Progenitor cell of endocrine pancreas (in vitro differentiated cells): Measurements from ENCODE around the gene ARSB. TPM values are rescaled to one million over a fixed set of nuclear protein-coding genes. Genes with fewer than 3 reads are reported as not detected.
"Not testable (repeated sequence)": the region's sequence is repeated elsewhere in the genome, so short reads cannot be mapped to it uniquely, and the experiment has no call there.

Source experiments
- DNase-seq: peaks from one replicate; pipeline ENCODE4 v3.0.0; 2021; ENCODE audit warnings: low spot score; ENCODE audit not compliant: unreplicated experiment
- H3K27ac Mint-ChIP-seq: 2 replicates; pipeline ENCODE4 v1.8.0; 2021; ENCODE audit warnings: mild to moderate bottlenecking, moderate library complexity, mixed read lengths
- H3K27me3 Mint-ChIP-seq: 2 replicates; pipeline ENCODE4 v1.8.0; 2021; ENCODE audit warnings: mixed read lengths
- H3K36me3 Mint-ChIP-seq: 2 replicates; pipeline ENCODE4 v1.8.0; 2022; ENCODE audit warnings: mixed read lengths; ENCODE audit not compliant: insufficient read depth
- H3K4me1 Mint-ChIP-seq: 2 replicates; pipeline ENCODE4 v1.8.0; 2021; ENCODE audit warnings: low read depth, mixed read lengths
- H3K4me3 Mint-ChIP-seq: 2 replicates; pipeline ENCODE4 v1.8.0; 2021; ENCODE audit warnings: low read depth, mild to moderate bottlenecking, moderate library complexity, mixed read lengths
- H3K9me3 Mint-ChIP-seq: 2 replicates; pipeline ENCODE4 v1.8.0; 2021; ENCODE audit warnings: low read depth, mixed read lengths
- total RNA-seq: library from RNA; stranded (reverse); gene quantifications from 2 replicates; pipeline ENCODE4 v1.2.1, GENCODE V29; 2021
- TF ChIP-seq, protein P1 (sequence below): fragments of 200-600 bp; sonication (generic); IDR thresholded peaks from one replicate; pipeline ENCODE4 v1.5.0; 2021; ENCODE audit warnings: antibody characterized with exemption, mild to moderate bottlenecking; ENCODE audit not compliant: unreplicated experiment

The ARSB gene
- total RNA-seq, 1 donor from 2014 or later, result 17.7 TPM

DNA sequence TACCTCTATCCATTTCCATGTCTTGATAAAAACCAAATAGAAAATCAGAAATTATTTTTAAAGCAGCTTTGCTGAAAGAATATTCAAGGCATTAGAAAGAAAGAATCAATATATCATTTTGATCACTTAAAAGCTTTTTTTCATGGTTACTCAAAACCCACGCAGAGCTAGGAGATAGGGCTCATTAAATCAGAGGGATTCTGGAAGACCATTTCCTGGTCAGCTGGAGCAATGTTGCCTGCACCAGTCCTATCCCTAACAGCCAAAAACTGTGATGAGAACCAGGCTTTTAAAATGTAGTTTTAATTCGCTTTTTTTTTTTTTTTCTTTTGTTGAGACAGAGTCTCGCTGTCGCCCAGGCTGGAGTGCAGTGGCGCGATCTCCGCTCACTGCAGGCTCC, 72.3 kb downstream of the ARSB start:
- Mint-ChIP-seq H3K4me3 (no peak overlapping the region), H3K27me3 (no peaks in the 10 kb centered on the region), H3K36me3 (no peaks in the 10 kb centered on the region), H3K27ac (no peak overlapping the region), H3K9me3 (no peaks in the 10 kb centered on the region), H3K4me1 (peaks cover 57% of the 10 kb centered on the region)
- DNase-seq, result no peak
- TF ChIP-seq, protein P1, sequence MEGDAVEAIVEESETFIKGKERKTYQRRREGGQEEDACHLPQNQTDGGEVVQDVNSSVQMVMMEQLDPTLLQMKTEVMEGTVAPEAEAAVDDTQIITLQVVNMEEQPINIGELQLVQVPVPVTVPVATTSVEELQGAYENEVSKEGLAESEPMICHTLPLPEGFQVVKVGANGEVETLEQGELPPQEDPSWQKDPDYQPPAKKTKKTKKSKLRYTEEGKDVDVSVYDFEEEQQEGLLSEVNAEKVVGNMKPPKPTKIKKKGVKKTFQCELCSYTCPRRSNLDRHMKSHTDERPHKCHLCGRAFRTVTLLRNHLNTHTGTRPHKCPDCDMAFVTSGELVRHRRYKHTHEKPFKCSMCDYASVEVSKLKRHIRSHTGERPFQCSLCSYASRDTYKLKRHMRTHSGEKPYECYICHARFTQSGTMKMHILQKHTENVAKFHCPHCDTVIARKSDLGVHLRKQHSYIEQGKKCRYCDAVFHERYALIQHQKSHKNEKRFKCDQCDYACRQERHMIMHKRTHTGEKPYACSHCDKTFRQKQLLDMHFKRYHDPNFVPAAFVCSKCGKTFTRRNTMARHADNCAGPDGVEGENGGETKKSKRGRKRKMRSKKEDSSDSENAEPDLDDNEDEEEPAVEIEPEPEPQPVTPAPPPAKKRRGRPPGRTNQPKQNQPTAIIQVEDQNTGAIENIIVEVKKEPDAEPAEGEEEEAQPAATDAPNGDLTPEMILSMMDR, result no peak

DNA sequence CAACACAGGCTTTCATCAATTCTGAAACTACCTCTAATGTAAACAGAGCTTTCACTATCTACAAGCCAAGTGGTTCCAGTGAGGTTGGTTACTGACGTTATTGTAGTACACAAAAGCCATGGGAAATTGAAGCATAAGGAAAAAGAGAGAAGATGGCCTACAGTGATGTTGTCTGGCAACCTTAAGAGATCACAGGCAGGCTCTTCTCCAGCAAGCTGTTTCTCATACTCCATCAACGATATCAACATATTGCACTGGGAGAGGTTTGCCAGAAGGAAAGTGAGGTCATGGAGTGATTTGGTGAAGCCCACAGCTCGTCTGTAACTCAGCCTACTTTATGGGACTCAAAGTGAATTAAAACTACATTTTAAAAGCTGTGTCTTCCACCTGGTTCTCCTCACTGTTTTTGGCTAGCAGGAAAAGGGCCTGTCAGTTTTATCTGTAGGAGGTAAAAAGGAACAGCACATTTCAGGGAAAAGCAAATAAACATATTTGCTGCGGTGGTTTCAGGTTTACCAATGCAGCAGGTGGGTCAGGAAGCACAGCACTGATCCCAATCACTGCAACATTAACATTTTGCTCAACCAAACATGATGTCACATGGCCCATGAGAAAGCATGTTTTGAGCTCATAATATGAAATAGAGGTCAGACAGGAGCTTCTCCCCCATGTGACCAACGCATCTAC, 72.9 kb downstream of the ARSB start:
- no peaks in the 10 kb centered on the region for H3K9me3 Mint-ChIP-seq
- no peaks in the 10 kb centered on the region for H3K36me3 Mint-ChIP-seq
- no peak for DNase-seq
- peaks cover 63% of the 10 kb centered on the region for H3K4me1 Mint-ChIP-seq
- TF ChIP-seq, protein P1, result no peak
- H3K4me3 Mint-ChIP-seq, result no peak overlapping the region
- peak overlapping the region; percentile 17 for H3K27ac Mint-ChIP-seq
- no peaks in the 10 kb centered on the region for H3K27me3 Mint-ChIP-seq

DNA sequence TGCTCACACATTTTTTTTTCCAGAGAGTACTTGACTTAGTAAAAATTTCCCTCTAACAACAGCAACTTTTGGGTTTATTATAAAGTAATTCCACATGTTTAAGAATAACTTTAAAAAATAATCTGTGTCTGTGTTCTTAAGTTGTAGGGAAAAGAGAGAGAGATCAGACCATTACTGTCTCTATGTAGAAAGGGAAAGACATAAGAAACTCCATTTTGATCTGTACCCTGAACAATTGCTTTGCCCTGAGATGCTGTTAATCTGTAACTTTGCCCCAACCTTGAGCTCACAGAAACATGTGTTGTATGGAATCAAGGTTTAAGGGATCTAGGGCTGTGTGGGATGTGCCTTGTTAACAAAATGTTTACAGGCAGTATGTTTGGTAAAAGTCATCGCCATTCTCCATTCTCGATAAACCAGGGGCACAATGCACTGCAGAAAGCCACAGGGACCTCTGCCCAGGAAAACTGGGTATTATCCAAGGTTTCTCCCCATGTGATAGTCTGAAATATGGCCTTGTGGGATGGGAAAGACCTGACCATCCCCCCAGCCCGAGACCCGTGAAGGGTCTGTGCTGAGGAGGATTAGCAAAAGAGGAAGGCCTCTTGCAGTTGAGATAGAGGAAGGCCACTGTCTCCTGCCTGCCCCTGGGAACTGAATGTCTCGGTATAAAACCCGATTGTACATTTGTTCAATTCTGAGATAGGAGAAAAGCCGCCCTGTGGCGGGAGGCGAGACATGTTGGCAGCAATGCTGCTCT, 75.7 kb downstream of the ARSB start:
- peak overlapping the region; percentile 90 for H3K27ac Mint-ChIP-seq
- peak overlapping the region; percentile 17 for H3K4me3 Mint-ChIP-seq
- H3K36me3 Mint-ChIP-seq, DNase-seq, H3K9me3 Mint-ChIP-seq, H3K27me3 Mint-ChIP-seq: not testable (repeated sequence)
- H3K4me1 Mint-ChIP-seq, result peaks cover 56% of the 10 kb centered on the region

DNA sequence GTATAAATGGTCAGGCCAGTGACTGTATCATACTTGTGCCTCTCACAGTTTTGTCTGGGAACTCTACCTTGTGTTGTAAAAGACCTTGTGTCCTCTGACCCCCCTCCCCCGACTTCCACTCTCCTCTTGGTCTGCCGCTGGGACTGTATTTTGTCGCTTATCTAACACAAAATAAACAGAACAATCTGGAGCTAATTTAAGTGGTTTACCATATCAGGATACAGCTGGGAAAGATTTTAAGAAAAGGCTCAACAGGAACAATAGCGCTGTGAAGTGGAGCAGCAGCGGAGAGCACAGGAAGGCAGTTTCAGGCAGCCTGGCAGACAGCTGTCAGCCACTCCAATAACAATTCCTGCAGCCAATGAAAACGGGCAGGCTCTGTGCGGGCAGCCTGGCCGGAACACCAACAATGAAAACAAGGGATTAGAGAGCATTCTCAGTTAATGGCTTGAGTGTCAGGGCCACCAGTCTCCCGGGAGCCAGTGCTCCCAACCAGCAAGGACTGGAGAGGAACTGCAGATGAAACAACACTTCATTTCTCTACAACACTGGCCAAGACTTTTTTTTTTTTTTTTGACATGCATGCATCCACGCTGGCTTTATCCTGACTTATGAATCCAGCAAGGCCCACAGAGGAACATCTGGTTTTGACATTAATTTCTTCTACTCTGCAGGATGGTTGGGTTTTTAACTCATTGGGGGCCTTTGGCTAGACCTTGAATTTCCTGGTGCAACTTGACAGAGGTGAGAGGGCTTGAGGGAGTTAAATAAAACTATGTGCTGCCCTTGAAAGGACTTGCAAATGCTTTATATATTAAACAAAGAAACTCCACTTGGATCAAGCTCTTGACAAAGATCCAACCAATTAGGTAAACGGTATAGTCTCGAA, 76.7 kb downstream of the ARSB start:
- peak overlapping the region; percentile 45 for H3K4me3 Mint-ChIP-seq
- no peaks in the 10 kb centered on the region for H3K9me3 Mint-ChIP-seq
- no peaks in the 10 kb centered on the region for H3K36me3 Mint-ChIP-seq
- DNase-seq, result no peak
- H3K27ac Mint-ChIP-seq, result peak overlapping the region; percentile 89
- H3K4me1 Mint-ChIP-seq, result peaks cover 56% of the 10 kb centered on the region
- TF ChIP-seq, protein P1, result no peak
- no peaks in the 10 kb centered on the region for H3K27me3 Mint-ChIP-seq

DNA sequence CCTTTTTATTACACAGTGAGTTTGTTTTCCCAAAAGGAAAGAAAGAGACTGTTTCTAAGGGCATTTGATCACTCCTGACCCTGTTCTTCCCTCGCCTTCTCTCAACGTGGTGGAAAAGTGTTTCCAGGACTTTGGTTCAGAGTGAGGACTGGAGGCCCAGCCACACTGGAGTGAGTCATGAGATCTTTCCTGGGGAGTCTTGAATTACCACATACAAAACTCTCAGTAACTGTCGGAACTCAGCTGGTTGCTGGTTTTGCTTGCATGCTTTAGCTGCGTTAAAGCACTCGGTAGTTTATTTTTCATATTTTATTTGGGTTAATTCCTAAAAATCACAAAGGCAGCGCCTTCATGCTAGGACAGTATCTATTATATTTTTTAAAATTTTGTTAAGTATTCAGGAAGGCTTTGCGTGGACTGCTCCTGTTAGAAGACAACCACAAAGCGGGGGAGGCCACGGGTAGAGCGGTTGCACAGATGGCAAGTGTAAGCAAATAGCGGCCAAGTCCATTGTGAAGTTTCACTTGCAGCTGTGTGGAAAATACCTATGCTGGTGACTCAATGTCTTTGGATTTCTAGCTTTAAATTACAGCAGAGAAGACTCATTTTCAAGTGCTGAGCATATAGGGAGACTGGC, 77.7 kb downstream of the ARSB start:
- H3K4me1 Mint-ChIP-seq, result peaks cover 54% of the 10 kb centered on the region
- peak overlapping the region; percentile 84 for H3K27ac Mint-ChIP-seq
- H3K4me3 Mint-ChIP-seq, result no peak overlapping the region

More for the DNA sequence above, 77.7 kb downstream of the ARSB start:
- no peaks in the 10 kb centered on the region for H3K27me3 Mint-ChIP-seq
- no peaks in the 10 kb centered on the region for H3K36me3 Mint-ChIP-seq
- H3K9me3 Mint-ChIP-seq, result no peaks in the 10 kb centered on the region
- TF ChIP-seq, protein P1, result no peak
- no peak for DNase-seq
